ENCODE data around the gene PPIP5K2.

PPIP5K2 gene

GRCh38 chr5:103247118-103247517, 127.0 kb downstream of the PPIP5K2 start:
- no peak for DNase-seq (ENCODE audit: low spot score)

- no peak for DNase-seq (ENCODE audit: low spot score)
Measured at GRCh38 chr5:103249068-103249467, 129.0 kb downstream of the PPIP5K2 start.

- DNase-seq (ENCODE audit: low spot score), result no peak
Measured at GRCh38 chr5:103254921-103255320, 134.8 kb downstream of the PPIP5K2 start.

GRCh38 chr5:103255691-103256090, 135.6 kb downstream of the PPIP5K2 start:
- DNase-seq (ENCODE audit: low spot score), result no peak

- no peak for DNase-seq (ENCODE audit: low spot score)
Measured at GRCh38 chr5:103256178-103256577, 136.1 kb downstream of the PPIP5K2 start.

GRCh38 chr5:103258368-103258956, 138.4 kb downstream of the PPIP5K2 start, which contains the start of gene MACIR:
TSS of gene MACIR (plus strand) at chr5:103258763. CDS start at chr5:103275920, 17,157 bp downstream.
- peak; percentile 96 for DNase-seq (ENCODE audit: low spot score)

GRCh38 chr5:103258957-103259704, 139.0 kb downstream of the PPIP5K2 start:
- DNase-seq (ENCODE audit: low spot score), result peak; percentile 75

- no peak for DNase-seq (ENCODE audit: low spot score)
Measured at GRCh38 chr5:103259705-103260355, 139.7 kb downstream of the PPIP5K2 start.

GRCh38 chr5:103260951-103261350, 140.8 kb downstream of the PPIP5K2 start:
- DNase-seq (ENCODE audit: low spot score), result no peak
